ENCODE data around the gene ITPRID1. TPM values are rescaled to one million over a fixed set of nuclear protein-coding genes. Genes with fewer than 3 reads are reported as not detected.

The ITPRID1 gene
- total RNA-seq, 1 experiment from 2014 or later, result not detected

GRCh38 chr7:31633467-31633866 lies 119.6 kb downstream of the ITPRID1 start:
- DNase-seq (ENCODE audit: extremely low read depth, low read depth), result no peak

DNA sequence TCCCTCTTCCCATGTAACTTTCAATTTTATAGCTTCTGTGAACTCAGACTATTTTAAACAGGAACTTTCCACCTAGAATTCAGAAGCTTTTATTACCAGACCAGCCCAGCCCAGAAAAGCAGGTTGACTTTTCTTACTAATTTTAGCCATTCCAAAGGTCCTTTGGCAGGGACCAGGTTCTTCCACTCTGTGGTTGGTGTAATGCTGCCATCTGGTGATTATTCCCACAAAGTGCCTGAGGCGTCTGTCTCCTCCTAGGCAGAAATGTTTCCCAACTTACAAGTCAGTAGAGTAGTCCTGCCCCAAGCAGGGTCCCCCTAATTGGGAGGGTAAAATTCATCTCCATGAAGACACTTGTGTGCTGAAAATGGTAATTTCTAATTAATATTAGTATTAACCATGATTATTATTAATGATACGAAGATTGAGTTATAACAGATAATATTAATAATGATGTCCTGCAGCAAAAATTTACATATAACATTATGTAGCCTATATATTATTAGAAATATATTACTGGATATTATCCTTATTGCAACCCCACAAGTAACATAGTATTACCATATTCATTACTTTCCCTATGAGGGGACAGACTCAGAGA lies 120.1 kb downstream of the ITPRID1 start:
- peak; percentile 72 for DNase-seq (ENCODE audit: extremely low read depth, low read depth)

DNA sequence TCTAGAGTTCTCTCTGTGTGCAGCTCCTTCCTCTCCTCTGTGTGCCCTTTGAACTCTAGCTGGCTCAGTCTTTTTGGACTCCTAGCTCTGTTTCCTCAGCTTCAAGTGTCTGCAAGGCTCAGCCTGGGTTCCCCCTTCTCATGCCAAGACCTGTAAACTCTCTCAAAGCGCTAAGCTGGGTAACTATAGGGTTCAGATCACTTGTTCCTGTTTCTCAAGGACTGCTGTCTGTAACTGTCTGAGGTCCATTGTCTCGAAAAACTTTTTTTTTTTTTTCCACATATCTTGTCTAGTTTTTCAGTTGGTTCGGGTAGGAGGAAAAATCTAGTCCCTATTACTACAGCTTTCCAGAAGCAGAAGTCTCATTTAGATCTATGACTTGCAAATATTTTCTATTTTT lies 126.5 kb downstream of the ITPRID1 start:
- no peak for DNase-seq (ENCODE audit: extremely low read depth, low read depth)

DNA sequence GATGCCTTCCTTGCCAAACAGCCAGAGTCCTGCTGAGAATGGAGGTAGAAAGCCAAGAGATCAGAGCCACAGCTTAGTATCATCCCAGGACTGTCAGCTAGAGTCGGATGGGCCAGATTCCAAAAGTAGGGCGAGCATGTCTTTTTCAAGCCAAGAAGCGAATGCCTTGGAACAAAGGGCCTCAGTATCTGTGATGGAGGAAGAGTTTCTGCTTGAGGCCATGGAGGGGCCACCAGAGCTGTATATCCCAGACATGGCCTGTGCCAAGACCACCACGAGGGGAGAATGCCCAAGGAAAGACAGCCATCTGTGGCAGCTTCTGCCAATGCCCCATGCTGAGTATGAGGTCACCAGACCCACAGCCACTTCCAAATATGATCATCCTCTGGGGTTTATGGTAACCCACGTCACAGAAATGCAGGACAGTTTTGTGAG lies 128.8 kb downstream of the ITPRID1 start:
- DNase-seq (ENCODE audit: extremely low read depth, low read depth), result no peak

- no peak for DNase-seq (ENCODE audit: extremely low read depth, low read depth)
These were observed 133.1 kb downstream of the ITPRID1 start for GRCh38 chr7:31646942-31647341.

- no peak for DNase-seq (ENCODE audit: extremely low read depth, low read depth)
These were observed 133.6 kb downstream of the ITPRID1 start for GRCh38 chr7:31647511-31647910.

GRCh38 chr7:31648288-31648687 lies 134.4 kb downstream of the ITPRID1 start:
- no peak for DNase-seq (ENCODE audit: extremely low read depth, low read depth)

GRCh38 chr7:31648880-31649279 lies 135.0 kb downstream of the ITPRID1 start:
- DNase-seq (ENCODE audit: extremely low read depth, low read depth), result no peak

DNA sequence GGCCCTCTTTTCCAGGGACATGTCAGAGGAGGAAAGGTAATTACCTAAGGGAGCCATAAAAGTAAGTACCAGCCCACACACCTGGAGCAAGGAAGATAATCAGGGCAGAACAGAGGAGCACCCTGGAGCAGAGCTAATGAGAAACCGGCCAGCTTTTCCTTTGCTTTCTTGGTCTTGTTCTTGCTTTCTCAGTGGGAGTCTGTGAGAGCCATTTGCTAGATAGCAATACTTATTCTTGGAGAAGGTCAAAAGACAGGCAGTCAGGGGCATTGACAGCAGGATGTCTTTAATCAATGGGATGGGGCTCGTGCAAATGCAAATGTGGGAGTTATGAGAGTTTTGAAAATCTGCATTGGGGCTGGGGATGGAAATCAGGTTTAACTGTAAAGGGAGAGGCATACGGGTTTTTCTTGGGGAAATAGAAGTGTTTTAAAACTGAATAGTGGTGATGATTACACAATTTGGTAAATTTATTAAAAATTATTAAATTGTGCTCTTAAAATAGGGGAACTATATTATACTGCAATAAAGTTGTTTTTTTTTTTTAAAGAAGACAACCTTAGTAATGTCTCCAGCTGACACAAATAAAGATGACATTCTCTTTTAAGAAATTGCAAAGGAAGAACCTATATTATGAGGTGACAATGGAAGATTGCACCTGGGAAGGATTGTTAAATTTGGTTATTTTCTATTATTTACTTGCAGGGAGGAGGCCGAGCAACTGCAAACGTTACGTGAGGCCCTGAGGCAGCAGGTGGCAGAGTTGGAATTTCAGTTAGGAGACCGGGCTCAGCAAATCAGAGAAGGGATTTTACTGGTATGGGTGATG lies 137.6 kb downstream of the ITPRID1 start:
- DNase-seq (ENCODE audit: extremely low read depth, low read depth), result no peak

DNA sequence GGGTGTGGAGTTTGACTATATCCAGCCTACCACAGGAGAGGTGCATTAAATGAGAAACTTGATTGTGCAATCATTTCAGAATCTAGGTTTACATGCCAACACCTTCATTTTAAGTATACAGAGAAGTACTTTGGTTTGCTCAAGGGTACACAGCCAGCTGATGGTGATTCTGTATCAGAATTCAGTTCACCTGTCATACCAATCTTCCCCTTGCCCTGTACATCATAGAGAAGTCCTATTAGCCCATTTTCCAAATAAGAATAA lies 138.1 kb downstream of the ITPRID1 start:
- DNase-seq (ENCODE audit: extremely low read depth, low read depth), result no peak

DNA sequence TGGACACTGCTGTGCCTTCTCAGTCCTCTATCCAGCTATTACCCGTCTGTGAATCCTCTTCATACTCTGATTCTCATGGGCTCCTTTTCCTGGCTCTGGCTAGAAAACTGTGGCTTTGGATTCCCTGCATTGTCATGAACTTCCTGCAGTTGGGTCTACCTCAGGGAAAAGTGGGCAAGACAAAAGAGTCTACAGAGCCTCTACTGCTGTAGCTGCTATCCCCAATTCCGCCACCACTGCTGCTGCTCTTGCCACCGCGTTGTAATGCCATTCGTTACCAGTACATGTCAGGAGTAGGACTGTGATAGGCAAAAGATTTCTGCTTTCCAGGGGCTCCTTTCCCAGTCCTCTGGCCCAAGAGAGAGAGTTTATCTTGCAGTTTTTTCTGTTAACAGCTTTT lies 149.2 kb downstream of the ITPRID1 start:
- no peak for DNase-seq (ENCODE audit: extremely low read depth, low read depth)

- DNase-seq (ENCODE audit: extremely low read depth, low read depth), result no peak
These were observed 151.0 kb downstream of the ITPRID1 start for GRCh38 chr7:31664890-31665289.

DNA sequence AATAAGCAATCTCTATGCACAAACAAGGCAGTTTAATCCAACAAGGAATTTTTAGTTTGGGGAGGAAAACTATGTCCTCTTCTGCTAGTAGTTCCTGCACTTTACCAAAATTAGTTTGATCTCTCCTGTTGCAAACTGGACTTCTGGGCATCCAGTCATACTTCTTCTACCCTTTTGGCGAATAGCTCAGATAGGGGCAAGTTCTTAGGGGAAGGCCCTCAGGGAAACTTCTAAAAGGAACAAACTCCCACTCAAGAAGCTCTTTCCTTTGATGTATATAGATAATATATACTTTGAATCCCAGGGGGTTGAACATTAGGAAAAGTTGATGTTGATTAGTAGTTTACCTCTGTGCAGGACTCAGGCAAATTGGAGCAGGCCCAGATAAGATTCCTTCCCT lies 151.7 kb downstream of the ITPRID1 start:
- DNase-seq (ENCODE audit: extremely low read depth, low read depth), result no peak

GRCh38 chr7:31669461-31669860 lies 155.6 kb downstream of the ITPRID1 start:
- DNase-seq (ENCODE audit: extremely low read depth, low read depth), result no peak

DNA sequence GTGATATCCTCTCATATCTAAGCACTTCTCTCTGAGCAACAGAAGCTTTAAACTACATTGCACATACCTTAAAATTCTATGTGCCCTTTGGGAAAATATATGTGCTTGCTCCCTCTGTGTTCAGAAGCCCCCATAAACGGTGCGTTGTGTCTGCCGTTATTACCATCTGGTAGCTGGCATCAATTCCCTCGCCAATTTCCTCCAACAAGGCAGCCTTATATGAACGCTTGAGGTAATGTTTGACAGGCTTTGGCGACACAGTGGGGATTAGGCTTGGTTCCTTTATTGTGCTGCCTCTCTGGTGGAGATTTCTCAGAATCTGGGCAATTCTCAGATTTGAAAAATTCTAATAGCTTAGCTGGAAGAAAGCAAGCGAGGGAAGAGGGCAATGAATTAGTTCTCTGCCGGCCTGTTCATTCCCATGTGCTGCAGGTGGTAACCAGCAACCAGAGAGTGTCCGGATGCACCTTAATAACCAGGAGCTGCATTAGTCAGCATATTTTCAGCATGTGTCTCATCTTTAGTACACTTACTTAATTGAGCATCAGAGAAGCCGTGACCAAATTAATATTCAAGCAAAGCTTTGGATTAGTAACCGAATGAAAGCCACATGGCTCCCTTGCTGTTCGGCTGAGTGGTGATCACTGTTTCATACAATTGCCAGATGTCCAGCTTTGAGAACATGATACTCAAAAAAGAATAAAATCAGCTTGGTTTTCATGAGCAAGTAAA lies 165.8 kb downstream of the ITPRID1 start:
- no peak for DNase-seq (ENCODE audit: extremely low read depth, low read depth)

GRCh38 chr7:31683445-31684225 lies 169.7 kb downstream of the ITPRID1 start:
- no peak for DNase-seq (ENCODE audit: extremely low read depth, low read depth)

DNA sequence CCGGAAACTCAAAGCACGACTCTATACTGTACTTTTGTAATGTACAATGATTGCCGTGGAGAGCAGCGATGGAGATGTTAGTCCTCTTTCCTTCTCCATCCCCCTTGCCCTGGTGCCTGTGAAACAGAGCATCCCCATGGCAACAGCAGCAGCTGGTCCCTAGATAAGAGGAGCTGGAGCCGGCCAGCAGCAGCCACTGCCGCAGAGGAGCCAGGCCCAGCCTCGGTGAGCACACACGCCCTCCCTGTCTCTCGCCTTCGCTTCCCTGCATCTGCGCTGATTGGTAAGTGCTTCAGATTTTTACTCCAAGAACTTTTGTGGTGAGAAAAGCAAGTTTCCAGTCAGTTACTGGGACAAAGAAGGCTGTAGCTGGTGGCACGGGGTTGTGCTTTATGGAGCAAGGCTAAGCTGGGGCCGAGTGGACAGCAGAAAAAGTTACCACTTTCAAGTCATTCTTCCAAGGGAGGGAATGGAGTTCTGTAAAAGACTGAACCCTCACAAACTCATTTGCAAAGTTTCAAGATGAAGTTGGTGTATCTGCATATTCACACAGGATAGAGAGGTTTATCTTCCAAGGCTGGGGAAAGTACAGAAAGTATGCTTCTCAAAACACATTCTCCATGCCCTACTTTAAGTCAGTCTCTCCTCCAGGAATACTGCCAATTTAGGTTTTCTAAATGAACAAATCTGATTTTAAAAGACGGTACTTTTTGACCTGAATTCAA lies 173.3 kb downstream of the ITPRID1 start, which contains the start of gene PPP1R17:
PPP1R17 (plus strand) TSS at position 192 of the 725 bp plus-strand sequence. CDS start 5,227 bp downstream, outside the sequence.
- no peak for DNase-seq (ENCODE audit: extremely low read depth, low read depth)

GRCh38 chr7:31688372-31688771 lies 174.5 kb downstream of the ITPRID1 start:
- no peak for DNase-seq (ENCODE audit: extremely low read depth, low read depth)

- no peak for DNase-seq (ENCODE audit: extremely low read depth, low read depth)
These were observed 175.1 kb downstream of the ITPRID1 start for GRCh38 chr7:31688996-31689395.

GRCh38 chr7:31690935-31691334 lies 177.0 kb downstream of the ITPRID1 start:
- no peak for DNase-seq (ENCODE audit: extremely low read depth, low read depth)

Data from NCI-H460 (cell line).